Right atrium auricular region (tissue), 2 donors: ENCODE data around the gene KCNJ11. TPM values are rescaled to one million over a fixed set of nuclear protein-coding genes. Genes with fewer than 3 reads are reported as not detected.

Source experiments
- DNase-seq: peaks from one replicate; pipeline ENCODE4 v3.0.0-alpha.2; 2019; ENCODE audit warnings: low spot score
- H3K27ac ChIP-seq, 2 donors: fragments of 200-600 bp; sonication (generic); 1 replicate in 1 of 2; 2 replicates in 1 of 2; pipeline ENCODE4 v1.5.1; 2016 to 2019
- H3K27me3 ChIP-seq, 2 donors: fragments of 200-600 bp; sonication (generic); one replicate each; pipeline versions ENCODE4 v1.5.1 to v1.6.0; 2017 to 2019
- H3K36me3 ChIP-seq: fragments of 200-600 bp; sonication (generic); one replicate; pipeline ENCODE4 v1.5.1; 2016
- H3K4me1 ChIP-seq, 2 donors: fragments of 200-600 bp; sonication (generic); one replicate each; pipeline versions ENCODE4 v1.5.1 to v1.6.0; 2017 to 2019
- H3K4me3 ChIP-seq, 2 donors: fragments of 200-600 bp; sonication (generic); 1 replicate in 1 of 2; 2 replicates in 1 of 2; pipeline ENCODE4 v1.5.1; 2017 to 2019; ENCODE audit warnings: mild to moderate bottlenecking in 1 of 2, moderate library complexity in 1 of 2
- H3K9me3 ChIP-seq, 2 donors: fragments of 200-600 bp; sonication (generic); one replicate each; pipeline ENCODE4 v1.5.1; 2019
- total RNA-seq, 2 donors: library from RNA; depleted of rRNA; stranded (reverse); fragments of >200 nt; gene quantifications; one replicate each; pipeline ENCODE4 v1.1.0, GENCODE V29; 2016
- TF ChIP-seq, protein P1 (sequence below), 2 donors: fragments of 200-600 bp; sonication (generic); IDR thresholded peaks; one replicate each; pipeline ENCODE4 v1.5.1; 2019; ENCODE audit warnings: antibody characterized with exemption in 2 of 2

The KCNJ11 gene
- total RNA-seq, 2 donors from 2014 or later = 18.7 to 19.5 TPM

- DNase-seq = no peak
- Histone ChIP-seq H3K9me3 (no peaks in the 10 kb centered on the region), H3K36me3 (no peaks in the 10 kb centered on the region), H3K4me1 (peaks cover 0 to 14% of the 10 kb centered on the region in 2 donors), H3K27ac (no peak overlapping the region), H3K27me3 (no peaks in the 10 kb centered on the region), H3K4me3 (no peak overlapping the region)
- TF ChIP-seq, protein P1, sequence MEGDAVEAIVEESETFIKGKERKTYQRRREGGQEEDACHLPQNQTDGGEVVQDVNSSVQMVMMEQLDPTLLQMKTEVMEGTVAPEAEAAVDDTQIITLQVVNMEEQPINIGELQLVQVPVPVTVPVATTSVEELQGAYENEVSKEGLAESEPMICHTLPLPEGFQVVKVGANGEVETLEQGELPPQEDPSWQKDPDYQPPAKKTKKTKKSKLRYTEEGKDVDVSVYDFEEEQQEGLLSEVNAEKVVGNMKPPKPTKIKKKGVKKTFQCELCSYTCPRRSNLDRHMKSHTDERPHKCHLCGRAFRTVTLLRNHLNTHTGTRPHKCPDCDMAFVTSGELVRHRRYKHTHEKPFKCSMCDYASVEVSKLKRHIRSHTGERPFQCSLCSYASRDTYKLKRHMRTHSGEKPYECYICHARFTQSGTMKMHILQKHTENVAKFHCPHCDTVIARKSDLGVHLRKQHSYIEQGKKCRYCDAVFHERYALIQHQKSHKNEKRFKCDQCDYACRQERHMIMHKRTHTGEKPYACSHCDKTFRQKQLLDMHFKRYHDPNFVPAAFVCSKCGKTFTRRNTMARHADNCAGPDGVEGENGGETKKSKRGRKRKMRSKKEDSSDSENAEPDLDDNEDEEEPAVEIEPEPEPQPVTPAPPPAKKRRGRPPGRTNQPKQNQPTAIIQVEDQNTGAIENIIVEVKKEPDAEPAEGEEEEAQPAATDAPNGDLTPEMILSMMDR (IDR thresholded peaks at IDR 0.05) = no peak
Observed at GRCh38 chr11:17347676-17348075, 40.8 kb downstream of the KCNJ11 start.

DNA sequence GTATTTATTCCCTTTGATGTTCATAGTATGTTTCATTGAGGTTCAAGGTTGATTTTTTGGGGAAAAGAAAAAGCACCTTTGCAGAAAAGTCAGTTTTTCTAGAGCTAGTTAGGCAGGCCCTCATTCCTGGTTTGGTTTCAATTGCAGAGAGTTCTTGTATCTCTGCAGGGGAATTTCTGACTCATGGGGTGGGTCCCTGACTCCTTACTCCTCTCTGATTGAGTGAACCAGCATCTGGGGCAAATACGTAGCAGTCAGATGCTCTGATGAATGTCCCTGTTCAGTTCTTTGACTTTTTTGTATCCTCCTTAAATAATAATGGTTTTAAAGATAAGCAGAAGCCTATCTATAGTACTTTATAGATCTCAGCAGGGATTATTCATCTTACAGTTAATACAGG lies 44.6 kb downstream of the KCNJ11 start:
- Histone ChIP-seq H3K4me3 (no peak overlapping the region), H3K27ac (no peak overlapping the region), H3K36me3 (no peaks in the 10 kb centered on the region), H3K4me1 (no peaks in the 10 kb centered on the region), H3K27me3 (no peaks in the 10 kb centered on the region), H3K9me3 (no peaks in the 10 kb centered on the region)
- no peak for DNase-seq
- TF ChIP-seq, protein P1 (IDR thresholded peaks at IDR 0.05) = no peak

DNA sequence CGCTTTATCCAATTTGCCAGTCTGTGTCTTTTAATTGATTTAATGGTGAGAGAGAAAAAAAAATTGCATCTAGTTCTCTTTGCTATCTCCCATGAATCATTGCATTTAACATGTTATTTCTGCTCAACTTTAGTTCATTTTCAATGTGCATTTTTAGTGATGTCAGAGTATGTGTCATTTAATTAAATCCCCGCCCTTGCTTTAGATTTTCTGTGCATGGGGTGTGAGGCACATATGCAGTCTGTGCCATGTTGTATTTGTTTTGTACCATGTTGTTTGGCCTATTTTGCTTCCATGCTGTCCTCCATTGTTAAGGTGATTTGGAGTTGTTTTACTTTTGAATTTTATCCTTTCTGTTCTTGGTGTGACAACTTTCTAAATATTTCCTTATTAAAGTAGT lies 45.2 kb downstream of the KCNJ11 start:
- Histone ChIP-seq H3K36me3 (no peaks in the 10 kb centered on the region), H3K4me3 (no peak overlapping the region), H3K27ac (no peak overlapping the region), H3K27me3 (no peaks in the 10 kb centered on the region), H3K9me3 (no peaks in the 10 kb centered on the region), H3K4me1 (no peaks in the 10 kb centered on the region)
- DNase-seq = no peak
- TF ChIP-seq, protein P1 (IDR thresholded peaks at IDR 0.05) = no peak

Other genes with a start within 250 kb of the KCNJ11 start
- 10 to 100 TPM; 37.2 to 44.6 TPM for gene PIK3C2A, start 180.7 kb downstream of the KCNJ11 start, total RNA-seq
- 10 to 100 TPM; 61.6 to 85.7 TPM for gene NUCB2, start 111.9 kb downstream of the KCNJ11 start, total RNA-seq
- 1 to 10 TPM; 2.0 to 3.6 TPM for gene NCR3LG1, start 36.9 kb downstream of the KCNJ11 start, total RNA-seq
- 1 to 10 TPM; 3.0 to 4.2 TPM for gene ABCC8, start 88.2 kb upstream of the KCNJ11 start, total RNA-seq
- not detected for gene USH1C, start 155.8 kb upstream of the KCNJ11 start, total RNA-seq
- gene OTOG, start 158.6 kb upstream of the KCNJ11 start, total RNA-seq = not detected